HG02759 (cell line): ENCODE results near the gene OPCML.

Source experiments
- ATAC-seq: cut with Tn5 transposase; IDR thresholded peaks from one replicate; pipeline ENCODE4 v1.9.1; 2021; ENCODE audit warnings: mild to moderate bottlenecking, moderate library complexity; ENCODE audit not compliant: unreplicated experiment

Gene OPCML

DNA sequence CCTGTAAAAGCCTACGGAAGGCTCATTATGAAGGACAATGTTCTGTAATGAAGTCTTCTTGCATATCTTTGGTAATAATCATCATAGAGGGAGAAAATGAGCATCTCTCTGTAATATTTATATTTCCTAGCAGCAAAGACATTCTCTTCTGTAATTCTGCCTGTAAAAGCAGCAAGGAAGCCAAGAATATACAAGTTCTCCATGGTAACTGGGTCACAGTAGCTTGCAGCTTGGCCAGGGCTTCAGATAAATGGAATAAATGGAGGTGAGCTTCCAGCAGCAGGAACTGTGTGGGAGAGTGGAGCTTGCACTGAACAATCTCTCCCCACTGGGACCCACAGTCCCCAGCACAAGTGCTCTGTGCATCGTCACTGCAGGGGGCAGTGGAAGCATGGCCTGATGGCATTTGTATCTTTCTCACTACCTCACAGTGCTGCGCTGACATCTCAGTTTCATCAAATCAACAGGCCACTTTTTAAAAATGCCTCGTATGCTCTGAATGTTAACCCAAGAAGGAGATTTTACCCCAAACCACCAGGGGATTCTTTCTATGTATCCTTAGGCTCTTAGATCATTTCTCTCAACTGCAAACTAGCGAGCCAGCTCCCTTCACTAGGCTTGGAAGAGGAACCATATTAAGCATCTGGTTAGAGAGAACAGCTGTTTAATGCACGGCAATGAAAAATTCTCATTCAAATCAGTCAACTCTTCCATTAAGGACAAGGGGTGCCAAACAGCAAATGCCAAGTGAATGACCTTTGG is 1059.7 kb downstream of the OPCML start:
- no peak for ATAC-seq

DNA sequence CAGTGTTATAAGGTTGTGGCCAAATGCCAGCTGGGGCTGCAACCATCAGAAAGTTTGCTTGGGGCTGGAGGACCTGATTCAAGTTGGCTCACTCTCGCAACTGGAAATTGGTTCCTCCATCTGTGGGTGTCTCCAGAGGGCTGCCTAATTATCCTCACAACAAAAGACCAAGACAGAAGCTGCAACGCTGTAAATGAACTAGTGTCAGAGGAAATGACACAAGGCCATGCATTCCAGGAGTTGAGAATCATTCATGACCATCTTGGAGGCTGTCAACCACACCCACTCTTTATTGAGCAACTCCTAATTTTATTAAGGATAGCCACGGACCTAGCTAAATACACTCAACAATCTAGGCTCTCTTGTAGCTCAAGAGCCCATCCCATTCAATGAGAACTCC is 1060.8 kb downstream of the OPCML start:
- no peak for ATAC-seq

DNA sequence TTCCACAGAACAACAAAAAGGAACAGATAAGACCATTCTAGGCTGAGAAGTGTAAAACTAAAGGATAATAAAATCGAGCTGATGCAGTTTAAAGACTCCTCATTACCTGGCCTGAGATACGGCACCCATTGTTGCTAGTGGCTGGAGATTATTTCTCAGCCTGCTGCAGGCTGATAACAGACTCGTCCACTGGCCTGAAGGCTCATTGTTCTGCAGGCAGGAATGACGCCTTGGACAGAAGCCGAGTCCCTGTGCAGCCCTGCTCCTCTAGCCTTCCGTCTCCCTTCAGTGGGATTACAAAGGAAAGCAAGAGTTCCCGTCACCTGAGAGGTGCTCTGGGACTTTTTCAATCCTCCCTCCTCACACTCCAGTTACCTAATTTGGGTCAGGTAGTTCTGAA is 1065.3 kb downstream of the OPCML start:
- ATAC-seq, result no peak

DNA sequence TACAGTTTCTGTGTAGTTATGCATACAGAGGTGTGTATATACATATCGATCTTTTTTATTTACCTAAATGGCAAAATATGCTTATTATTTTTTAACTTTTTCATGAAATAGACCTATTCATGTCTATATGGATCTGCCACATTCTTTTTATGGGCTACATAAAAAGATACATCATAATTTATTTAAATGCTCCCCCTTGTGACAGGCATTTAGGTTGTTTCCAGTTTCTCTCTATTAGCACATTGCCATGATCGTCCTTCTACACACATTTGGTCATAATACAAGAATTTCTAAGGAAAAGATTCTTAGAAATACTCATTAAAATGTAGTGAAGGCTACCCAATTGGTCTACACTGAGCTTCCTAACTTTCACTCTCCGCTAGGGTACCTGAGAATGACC is 1067.4 kb downstream of the OPCML start:
- ATAC-seq, result no peak

DNA sequence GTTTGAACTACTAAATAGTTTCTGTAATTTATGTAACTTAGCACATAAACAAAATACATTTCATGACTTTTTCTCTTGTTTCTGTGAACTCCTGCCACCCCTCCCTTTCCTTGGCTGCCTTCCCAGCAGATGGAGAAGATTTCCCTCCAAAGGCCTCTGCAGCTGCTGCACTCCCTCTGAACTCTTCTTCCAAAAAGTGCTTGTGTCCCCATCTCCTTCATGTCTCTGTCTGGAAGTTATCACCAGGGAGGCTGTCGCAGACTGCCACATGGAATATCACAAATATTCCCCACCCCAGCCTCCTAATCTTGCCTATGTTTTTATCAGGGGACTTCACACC is 1068.3 kb downstream of the OPCML start:
- no peak for ATAC-seq

DNA sequence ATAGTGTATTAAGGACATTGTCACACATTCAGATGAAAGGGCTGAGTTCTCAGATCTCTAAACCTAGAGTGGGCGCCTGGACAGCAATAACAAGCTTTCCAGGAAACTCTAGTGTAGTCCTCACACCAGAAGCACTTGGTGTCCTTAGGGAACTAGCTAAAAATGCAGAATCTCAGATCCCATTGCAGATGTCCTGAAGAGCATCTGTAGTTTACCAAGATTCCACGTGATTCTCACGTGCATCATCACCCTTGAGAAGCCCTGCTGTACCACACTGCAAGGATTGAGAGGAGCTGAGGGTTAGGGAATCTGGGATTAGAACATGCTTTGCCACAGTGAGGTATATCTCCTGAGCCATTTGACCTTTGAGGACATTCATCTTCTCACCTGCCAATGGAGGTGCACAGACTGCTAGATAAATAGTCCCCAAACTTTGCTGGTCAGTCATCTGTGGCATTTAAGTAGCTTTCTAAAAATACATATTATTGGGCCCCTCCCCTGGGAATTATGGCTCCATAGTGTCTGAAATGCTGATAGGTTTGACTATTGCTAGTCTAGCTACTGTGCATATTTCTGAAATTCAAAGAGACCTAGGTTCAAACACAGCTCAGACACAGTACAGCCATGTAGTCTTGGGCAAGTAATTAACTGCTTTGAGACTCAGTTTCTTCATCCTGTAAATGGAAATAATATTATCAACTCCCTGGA is 1068.9 kb downstream of the OPCML start:
- no peak for ATAC-seq

DNA sequence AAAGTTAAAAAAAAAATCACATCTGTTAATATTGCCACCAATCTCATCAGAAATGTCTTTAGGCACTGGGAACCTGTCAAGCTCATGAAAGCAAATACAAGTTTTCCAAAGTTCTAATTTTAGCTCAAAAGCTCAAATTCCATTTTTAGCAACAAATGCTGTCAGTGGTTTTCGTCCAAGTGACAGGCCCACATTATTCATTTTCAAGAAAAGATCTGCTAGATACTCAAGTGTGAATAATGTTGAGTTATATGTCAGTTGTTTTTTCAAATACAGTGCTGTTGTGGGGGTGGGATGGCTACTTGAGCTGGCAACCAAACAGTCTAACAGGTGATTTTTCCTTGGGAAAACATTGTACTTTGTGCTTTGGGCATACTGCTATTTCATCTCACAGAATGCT is 1072.6 kb downstream of the OPCML start:
- ATAC-seq, result no peak

DNA sequence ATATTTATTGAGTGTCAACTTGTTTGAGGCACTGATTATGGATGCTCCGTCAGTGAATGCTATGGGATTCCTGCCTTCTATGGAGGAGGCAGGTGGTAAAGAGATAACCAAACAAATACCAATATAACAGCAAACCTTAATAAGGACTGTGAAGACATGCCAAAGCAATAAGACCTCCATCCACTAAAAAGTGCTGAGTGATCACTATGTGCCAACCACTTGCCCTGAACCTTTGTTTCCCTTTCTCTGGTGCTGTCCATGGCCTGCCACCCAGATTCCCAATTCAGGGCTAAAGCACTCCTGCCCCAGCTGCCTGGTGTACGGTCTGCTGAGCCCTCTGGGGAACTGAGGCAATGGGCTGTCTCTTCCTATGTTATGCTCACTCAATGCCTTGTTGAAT is 1074.9 kb downstream of the OPCML start:
- no peak for ATAC-seq

DNA sequence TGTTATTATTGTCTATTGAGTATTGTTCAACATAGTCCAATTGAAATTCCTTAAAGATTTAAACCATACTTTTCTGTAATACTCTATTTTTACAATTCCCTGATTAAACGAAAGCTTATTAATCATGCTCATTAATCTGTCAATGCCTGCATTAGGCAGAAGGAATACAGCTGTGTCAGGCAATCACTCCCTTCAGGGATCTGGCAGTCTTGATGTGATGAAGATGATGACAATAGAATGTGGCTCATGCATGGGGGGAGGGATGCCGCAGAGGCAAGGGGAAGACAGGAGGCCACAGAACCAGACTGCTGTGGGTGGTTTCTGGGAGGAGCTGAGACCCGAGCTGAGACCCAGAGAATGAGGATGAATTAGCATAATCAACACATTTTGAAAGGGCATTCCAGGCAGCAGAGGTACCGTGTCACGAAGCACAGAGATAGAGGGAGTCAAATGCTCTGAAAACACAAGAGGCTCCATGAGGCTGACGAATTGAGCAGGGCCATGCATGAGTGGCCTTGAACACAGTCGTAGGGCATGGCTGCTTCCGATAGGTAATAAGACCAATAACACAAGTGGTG is 1075.5 kb downstream of the OPCML start:
- no peak for ATAC-seq

DNA sequence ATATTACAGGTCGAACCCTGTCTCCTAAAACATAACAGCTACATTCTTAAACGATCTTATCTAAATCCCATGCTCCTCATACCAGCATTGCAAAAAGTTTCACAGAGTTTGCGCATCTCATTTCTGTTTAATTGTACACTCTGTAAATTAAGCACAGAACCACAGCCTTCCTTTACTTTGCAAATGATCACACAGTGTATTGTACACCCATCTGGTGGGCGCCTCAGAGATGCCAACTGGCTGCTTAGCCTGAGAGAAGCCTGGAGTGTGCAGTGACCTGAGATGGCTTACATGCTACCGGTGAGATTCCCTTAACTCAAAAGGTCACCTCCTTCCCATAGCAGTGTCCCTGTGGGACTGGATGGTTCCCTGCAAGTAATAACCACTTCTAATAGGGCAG is 1077.3 kb downstream of the OPCML start:
- no peak for ATAC-seq

DNA sequence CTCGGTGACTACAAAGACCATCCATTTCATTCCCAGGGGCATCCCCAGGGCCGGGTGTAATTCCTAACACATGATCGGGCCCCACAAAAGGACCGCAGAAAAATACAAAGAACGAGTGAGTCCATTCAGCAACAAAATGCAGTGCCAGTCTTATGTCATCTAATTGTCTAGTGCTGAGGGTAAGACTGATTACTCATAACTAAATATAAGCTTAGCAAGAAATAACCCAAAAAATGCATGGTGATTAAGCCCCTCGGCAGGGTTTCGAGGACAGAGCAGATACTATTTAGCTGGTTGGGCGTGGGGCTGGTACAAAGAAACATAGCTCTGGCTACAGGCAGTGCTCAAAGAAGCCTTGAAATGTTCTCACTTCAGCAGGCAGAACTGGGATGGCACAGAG is 1078.9 kb downstream of the OPCML start:
- ATAC-seq, result no peak

DNA sequence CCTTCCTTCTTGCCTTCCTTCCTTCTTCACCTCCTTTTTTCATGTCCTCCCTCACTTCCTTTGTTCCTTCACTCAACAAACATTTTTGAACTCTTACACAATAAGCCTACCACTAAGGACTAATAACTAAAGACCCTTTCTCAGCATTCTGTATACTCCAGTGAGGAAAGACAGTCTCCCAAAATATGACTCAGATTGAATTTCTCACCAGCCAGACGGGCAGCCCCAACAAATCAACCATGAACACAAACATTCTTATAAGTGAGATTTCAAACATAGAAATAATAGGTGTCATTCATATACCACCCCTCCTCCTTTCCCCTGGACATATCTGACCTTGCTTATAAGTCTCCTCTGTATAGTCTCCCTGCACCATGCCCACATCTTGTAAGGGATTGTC is 1079.7 kb downstream of the OPCML start:
- no peak for ATAC-seq

DNA sequence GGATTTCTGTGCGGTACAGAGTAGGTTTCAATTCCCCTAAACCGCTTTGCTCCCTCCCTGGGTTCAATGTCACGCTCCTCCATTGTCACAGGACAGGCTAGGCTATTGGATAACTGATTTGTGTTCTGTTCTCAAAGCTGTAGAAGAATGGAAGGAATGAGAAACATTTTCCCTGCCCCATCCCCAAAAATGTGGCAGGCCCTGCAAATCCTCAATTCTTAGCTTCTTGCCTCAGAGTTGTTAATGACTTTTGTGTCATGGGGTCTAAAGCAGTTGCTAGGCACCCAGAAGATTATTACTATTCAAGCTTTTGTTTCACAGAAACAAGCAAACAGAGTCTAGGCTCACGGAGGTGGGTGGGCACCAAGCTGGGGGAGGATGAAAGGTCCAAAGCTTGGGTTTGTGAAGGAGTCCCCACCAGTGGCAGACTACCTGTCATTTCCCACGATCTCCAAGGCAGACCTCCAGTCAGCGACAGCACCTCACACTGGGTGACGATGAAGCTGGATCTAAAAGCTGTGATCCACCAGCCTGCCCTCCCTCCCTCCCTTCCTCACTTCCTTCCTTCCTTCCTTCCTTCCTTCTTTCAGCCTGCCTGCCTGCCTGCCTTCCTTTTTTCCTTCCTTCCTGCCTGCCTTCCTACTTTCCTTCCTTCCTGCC is 1080.2 kb downstream of the OPCML start:
- no peak for ATAC-seq

DNA sequence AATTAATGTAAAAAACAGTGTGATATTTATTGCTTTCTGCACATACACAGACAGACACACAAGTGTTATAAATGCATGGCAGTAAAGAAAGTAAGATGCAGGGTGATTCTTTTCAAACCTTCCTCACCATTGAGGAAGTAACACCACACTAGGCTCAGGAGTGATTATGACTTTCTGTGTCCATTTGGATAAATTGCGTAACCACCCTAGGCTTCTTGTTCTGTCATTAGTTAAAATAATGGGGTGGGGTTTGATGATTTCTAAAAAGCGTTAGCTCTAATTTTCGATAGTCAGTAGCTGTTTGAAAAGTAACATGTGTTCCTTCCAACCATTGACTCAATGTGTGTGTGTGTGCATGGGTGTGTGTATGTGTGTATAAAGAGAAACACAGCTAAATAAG is 1081.7 kb downstream of the OPCML start:
- no peak for ATAC-seq

DNA sequence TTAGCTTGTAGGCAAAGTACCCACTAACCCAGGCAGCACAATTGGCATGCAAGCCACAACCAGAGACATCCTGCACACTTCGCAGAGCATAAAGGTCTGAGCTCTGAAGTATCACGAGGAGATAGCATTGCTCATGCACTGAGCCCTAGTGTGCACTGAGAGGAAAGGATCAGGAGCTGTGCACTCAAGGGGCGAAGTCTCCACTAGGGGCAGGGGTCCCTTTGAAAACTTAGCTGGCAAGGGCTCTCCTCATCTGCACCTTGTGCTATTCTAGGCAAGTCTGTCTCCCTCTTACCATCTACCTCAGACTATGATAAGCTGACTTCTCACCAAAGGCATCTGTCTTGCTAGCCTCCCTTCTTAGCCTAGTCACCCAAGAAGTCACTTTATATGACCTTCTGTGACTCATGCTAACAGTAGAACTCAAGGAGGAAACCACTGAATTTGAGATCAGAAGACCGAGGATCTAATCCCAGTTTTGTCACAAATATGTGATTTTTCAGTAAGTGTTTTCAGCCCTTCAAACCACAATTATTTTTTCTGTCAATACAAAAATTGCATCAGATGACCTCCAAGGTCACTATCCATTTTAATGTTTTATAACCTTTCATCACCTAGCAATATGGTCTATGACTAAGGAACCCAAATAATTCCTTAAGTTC is 1083.8 kb downstream of the OPCML start:
- ATAC-seq, result no peak

DNA sequence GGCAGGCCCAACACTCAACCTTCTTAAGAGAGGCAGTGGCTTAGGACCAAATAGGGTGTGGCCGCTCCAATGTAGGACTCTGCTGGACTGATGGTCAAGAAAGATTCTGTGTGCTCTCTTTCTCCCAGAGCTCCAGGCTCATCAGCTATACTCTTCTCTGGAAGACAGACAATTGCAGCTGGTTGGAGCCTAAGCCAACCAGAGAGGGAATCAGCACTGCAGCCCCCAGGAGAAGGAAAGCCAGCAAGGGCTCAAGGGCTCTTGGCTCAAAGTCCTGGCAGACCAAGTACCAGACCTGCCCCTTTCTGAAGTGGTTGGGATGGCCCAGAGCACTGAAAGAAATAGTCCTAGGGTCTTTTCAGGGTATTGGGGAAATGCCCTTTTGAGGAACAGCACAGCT is 1084.5 kb downstream of the OPCML start:
- no peak for ATAC-seq

DNA sequence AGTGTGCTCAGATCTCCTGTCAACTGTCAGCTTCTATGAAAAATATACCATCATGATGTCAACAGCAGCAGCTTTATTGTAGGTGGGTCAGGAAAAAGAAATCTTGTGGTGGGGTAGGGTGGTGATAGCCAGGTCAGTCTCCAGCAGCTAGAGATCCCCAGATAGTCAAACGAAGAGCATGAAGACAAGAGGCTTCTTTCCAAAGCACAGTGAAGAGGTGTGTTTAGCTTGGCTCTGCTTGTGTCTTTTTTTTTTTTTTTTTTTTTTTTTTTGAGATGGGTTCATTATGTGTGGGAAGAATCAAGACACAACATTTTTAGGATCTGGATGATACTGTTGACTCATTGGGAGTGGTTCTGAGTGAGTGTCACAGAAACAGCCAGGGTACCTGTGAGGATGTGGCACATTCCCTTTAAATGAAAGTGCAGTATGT is 1086.4 kb downstream of the OPCML start:
- no peak for ATAC-seq

DNA sequence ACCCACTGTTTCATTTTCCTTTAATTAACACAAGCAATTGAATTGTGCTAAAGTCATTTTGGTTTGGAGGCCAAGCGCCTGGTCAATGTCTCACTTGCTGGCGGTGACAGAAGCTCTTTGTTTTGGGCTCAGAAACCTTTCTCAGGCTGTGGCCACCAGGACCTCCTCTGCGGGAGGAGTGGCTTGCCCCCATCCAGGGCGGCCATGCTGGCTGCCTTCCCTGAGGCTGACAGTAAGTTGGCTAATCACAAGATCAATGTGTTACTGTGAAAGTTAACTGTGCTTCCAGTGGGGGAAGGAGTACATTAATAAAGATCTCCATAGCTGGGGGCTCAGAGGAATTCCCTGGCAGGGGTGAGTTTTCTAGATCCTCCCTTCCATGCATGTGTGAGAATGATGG is 1087.4 kb downstream of the OPCML start:
- ATAC-seq, result no peak

DNA sequence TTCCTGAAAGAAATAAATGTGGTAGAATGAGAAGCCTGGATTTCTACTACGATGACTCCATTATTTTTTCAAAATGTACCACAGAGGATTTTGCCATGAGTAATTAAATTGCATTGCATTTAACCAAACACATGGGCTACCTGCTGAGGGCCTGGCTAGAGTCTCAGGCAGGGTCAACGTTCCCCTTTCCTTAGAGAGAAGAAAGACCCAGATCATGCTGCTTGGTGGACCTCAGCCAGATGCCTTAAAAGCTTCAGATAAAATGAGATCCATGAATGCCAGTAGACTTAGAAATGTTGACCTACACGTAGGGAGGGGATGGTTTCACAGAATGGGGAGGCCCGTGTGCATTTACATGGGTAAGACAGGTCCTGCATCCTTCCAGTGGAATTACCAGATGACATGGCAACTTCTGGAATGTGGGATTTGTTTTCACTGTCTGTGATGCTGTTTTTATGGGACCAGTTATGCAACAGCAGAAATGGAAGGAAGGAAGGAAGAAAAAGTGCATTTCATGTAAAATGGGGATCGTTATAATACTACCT is 1092.5 kb downstream of the OPCML start:
- no peak for ATAC-seq

DNA sequence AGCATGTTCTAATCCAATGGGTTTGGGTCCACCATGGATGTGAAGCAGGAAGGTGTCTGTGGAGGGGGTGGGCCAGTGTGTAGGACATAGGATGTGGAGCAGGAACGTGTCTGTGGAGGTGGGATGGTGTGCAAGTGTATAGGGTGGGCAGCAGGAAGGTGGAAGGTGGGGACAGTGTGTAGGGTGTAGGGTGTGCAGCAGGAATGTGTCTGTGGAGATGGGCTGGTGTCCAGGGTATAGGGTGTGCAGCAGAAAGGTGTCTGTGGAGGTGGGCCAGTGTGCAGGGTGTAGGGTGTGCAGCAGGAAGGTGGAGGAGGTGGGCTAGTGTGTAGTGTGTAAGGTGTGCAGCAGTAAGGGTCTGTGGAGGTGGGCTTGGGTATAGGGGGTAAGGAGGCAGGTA is 1093.9 kb downstream of the OPCML start:
- no peak for ATAC-seq

DNA sequence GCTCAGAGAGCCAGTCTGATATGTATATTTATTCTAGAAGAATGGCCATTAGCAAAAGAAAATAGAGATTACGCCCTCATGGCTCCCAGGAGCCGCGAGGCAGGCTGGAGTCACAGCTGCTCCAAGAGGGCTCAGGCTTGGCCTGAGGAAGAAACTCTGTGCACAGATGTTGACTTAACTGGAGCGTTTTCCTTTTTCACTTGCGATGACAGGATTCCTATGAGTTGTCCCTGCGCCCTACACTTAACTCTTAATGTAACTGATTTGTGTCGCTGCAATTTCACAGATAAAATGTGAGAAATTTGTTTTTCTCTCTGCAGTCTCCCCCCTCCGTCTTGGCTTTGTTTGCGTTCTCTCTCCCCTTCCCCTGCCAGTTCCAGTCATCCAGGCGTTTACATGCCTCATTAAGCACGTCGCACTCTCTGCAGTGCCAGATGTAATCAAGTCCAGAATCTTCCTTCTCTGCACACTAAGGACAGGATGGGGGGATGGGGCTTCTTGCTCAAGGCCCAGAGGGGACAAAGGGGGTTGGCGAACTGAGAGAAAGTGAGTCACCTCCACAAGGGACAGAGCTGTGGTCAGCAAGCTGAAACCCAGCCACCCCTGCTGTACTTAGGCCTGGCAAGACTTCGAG is 1101.8 kb downstream of the OPCML start:
- no peak for ATAC-seq
